Body of pancreas (tissue), 4 donors: ENCODE measurements around the gene ADARB1. TPM values are rescaled to one million over a fixed set of nuclear protein-coding genes. Genes with fewer than 3 reads are reported as not detected.

Experiments
- ATAC-seq: fragments of 150-250 bp; one replicate; pipeline ENCODE4 v1.9.1; 2016
- DNase-seq, 4 donors: peaks; one replicate each; pipeline ENCODE4 v3.0.0-alpha.2; 2019
- H3K27ac ChIP-seq, 4 donors: fragments of 200-600 bp; sonication (generic); 1 replicate in 3 of 4; 2 replicates in 1 of 4; pipeline versions ENCODE4 v1.5.1 to v1.6.1; 2016 to 2019; ENCODE audit warnings: mild to moderate bottlenecking in 1 of 4, mixed read lengths in 1 of 4, moderate library complexity in 1 of 4
- H3K27me3 ChIP-seq, 2 donors: fragments of 200-600 bp; sonication (generic); one replicate each; pipeline ENCODE4 v1.6.0; 2016; ENCODE audit warnings: mild to moderate bottlenecking in 1 of 2
- H3K36me3 ChIP-seq, 2 donors: fragments of 200-600 bp; sonication (generic); replicated peaks in 1 of 2; 2 replicates each; pipeline ENCODE4 v1.5.1; 2016; ENCODE audit warnings: low read depth in 2 of 2; ENCODE audit not compliant: insufficient read depth in 1 of 2
- H3K4me1 ChIP-seq: fragments of 200-600 bp; sonication (generic); one replicate; pipeline ENCODE4 v1.6.0; 2016
- H3K4me3 ChIP-seq, 2 donors: fragments of 200-600 bp; sonication (generic); 1 replicate in 1 of 2; 2 replicates in 1 of 2; pipeline ENCODE4 v1.5.1; 2016 to 2019
- H3K9me3 ChIP-seq, 3 donors: fragments of 200-600 bp; sonication (generic); 1 replicate in 2 of 3; 2 replicates in 1 of 3; pipeline ENCODE4 v1.5.1; 2016
- CTCF ChIP-seq, 7 experiments: fragments of 450-650 bp in 4 of 7; fragments of 200-600 bp in 3 of 7; sonication (generic) in 3 of 7; IDR thresholded peaks; one replicate each; pipeline ENCODE4 v1.5.1; 2016 to 2019; ENCODE audit warnings: antibody characterized with exemption in 7 of 7
- POLR2A ChIP-seq, 3 donors: fragments of 450-650 bp; IDR thresholded peaks; one replicate each; pipeline ENCODE4 v1.6.1; 2016; ENCODE audit warnings: antibody characterized with exemption in 3 of 3, mild to moderate bottlenecking in 2 of 3
- WGBS, 2 donors: methylation state at CpG; one replicate each; pipeline ENCODE4 v1.1.5; 2017; 5-methylcytosine and 5-hydroxymethylcytosine counted together
- intact Hi-C: fragments of 100-400 bp; cut with DNase I; formaldehyde crosslinking; loops from one replicate; pipeline ENCODE4 v1.15.1; 2023
- total RNA-seq, 2 donors: library from RNA; depleted of rRNA; stranded (reverse); fragments of >200 nt; gene quantifications; one replicate each; pipeline ENCODE4 v1.1.0, GENCODE V29; 2016

ADARB1 gene
- total RNA-seq, 2 donors from 2014 or later, result 11.4 to 11.5 TPM

GRCh38 chr21:45052960-45053359 lies 21.4 kb upstream of the ADARB1 start:
- H3K4me3 ChIP-seq, result no peak overlapping the region
- DNase-seq (no peak), ATAC-seq (no peak)
- H3K27me3 ChIP-seq, result peaks cover 0 to 10% of the 10 kb centered on the region in 2 donors
- no peaks in the 10 kb centered on the region for H3K9me3 ChIP-seq
- H3K36me3 ChIP-seq, result no peaks in the 10 kb centered on the region
- no peaks in the 10 kb centered on the region for H3K4me1 ChIP-seq
- TF ChIP-seq POLR2A (IDR thresholded peaks at IDR 0.05) (no peak), CTCF (IDR thresholded peaks at IDR 0.05) (no peak)
- intact Hi-C loops, result no loop called here
- 68 to 74% methylated on average over 9 to 10 of the region's 10 CpGs for WGBS, 2 donors
- no peak overlapping the region for H3K27ac ChIP-seq

DNA sequence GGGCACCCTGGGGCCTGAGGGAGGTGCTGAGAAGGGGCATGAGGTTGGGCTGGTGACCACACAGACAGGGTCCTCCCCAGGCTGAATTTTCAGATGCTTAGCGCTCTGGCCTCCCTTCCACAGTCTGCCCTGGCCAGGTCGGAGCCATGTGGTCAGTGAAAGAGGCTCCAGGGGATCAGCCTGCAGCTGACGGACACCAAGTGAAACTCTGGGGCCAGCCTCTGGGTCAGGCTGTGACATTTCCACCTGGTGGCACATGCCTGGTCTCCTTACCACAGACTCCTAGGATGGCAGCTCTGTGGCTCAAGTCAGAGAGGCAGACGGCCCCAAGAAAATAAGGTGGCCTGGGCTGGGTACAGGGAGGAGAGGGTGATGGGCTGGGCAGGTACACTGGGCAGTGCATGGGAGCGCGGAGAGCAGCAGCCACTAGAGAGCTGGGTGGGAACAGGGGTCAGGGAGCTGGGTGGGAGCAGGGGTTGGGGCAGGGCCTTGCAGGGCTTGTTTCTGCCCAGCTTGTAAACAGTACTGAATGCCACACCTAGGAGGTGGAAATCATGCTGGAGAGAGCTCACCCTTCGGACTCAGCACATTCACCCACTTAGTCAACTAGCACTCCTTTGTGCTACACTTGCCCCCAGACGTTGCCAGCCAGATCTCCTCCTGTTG lies 20.7 kb upstream of the ADARB1 start:
- DNase-seq (no peak), ATAC-seq (no peak)
- Histone ChIP-seq H3K27ac (no peak overlapping the region), H3K9me3 (no peaks in the 10 kb centered on the region), H3K36me3 (no peaks in the 10 kb centered on the region), H3K4me1 (no peaks in the 10 kb centered on the region), H3K27me3 (peaks cover 0 to 10% of the 10 kb centered on the region in 2 donors), H3K4me3 (no peak overlapping the region)
- intact Hi-C loops, result no loop called here
- TF ChIP-seq CTCF (IDR thresholded peaks at IDR 0.05) (no peak), POLR2A (IDR thresholded peaks at IDR 0.05) (no peak)
- 69 to 73% methylated on average over 8 of the region's 8 CpGs for WGBS, 2 donors

- intact Hi-C loops, result no loop called here
- WGBS, 2 donors, result 52% methylated on average over 17 to 18 of the region's 18 CpGs
- Histone ChIP-seq H3K27ac (no peak overlapping the region), H3K9me3 (no peaks in the 10 kb centered on the region), H3K27me3 (peaks cover 0 to 10% of the 10 kb centered on the region in 2 donors), H3K36me3 (no peaks in the 10 kb centered on the region), H3K4me1 (no peaks in the 10 kb centered on the region), H3K4me3 (no peak overlapping the region)
- no peak for ATAC-seq
- no peak for TF ChIP-seq CTCF (IDR thresholded peaks at IDR 0.05)
- no peak for DNase-seq
These were observed 20.0 kb upstream of the ADARB1 start for GRCh38 chr21:45054227-45054926.

GRCh38 chr21:45054927-45055612 lies 19.3 kb upstream of the ADARB1 start:
- no peaks in the 10 kb centered on the region for H3K4me1 ChIP-seq
- H3K27me3 ChIP-seq, result peaks cover 0 to 10% of the 10 kb centered on the region in 2 donors
- no peak overlapping the region for H3K27ac ChIP-seq
- no peak for DNase-seq
- ATAC-seq, result no peak
- no peaks in the 10 kb centered on the region for H3K36me3 ChIP-seq
- no peaks in the 10 kb centered on the region for H3K9me3 ChIP-seq
- intact Hi-C loops, result no loop called here
- H3K4me3 ChIP-seq, result no peak overlapping the region
- no peak for TF ChIP-seq CTCF (IDR thresholded peaks at IDR 0.05)
- no peak for TF ChIP-seq POLR2A (IDR thresholded peaks at IDR 0.05)
- 69 to 85% methylated on average over 19 to 37 of the region's 37 CpGs for WGBS, 2 donors
